Measurements from ENCODE around the gene MYO1E. TPM values are rescaled to one million over a fixed set of nuclear protein-coding genes. Genes with fewer than 3 reads are reported as not detected.
A peak's percentile ranks its signal among the peaks of the same experiment; 100 is the strongest.

MYO1E gene
- total RNA-seq, 2 experiments from 2014 or later = 73.9 to 79.1 TPM

- no peak overlapping the region for H3K4me3 Mint-ChIP-seq
- peaks cover 19% of the 10 kb centered on the region for H3K4me1 Mint-ChIP-seq
- peaks cover 7% of the 10 kb centered on the region for H3K36me3 Mint-ChIP-seq
Measured at GRCh38 chr15:59378855-59379254, 6.2 kb upstream of the MYO1E start.

GRCh38 chr15:59377924-59378323, 5.3 kb upstream of the MYO1E start:
- DNase-seq (no peak), ATAC-seq (ENCODE audit: low read depth) (no peak)
- Mint-ChIP-seq H3K4me1 (peaks cover 27% of the 10 kb centered on the region), H3K36me3 (peaks cover 7% of the 10 kb centered on the region), H3K4me3 (no peak overlapping the region), H3K9me3 (no peaks in the 10 kb centered on the region), H3K27me3 (peaks cover 44% of the 10 kb centered on the region), H3K27ac (no peak overlapping the region)
- POLR2A ChIA-PET = no interaction called here

More at GRCh38 chr15:59378855-59379254, 6.2 kb upstream of the MYO1E start:
- Mint-ChIP-seq H3K9me3 (no peaks in the 10 kb centered on the region), H3K27me3 (peaks cover 35% of the 10 kb centered on the region), H3K27ac (no peak overlapping the region)
- POLR2A ChIA-PET = no interaction called here
- ATAC-seq (ENCODE audit: low read depth) = no peak
- no peak for DNase-seq

GRCh38 chr15:59376733-59377132, 4.1 kb upstream of the MYO1E start:
- Mint-ChIP-seq H3K4me3 (no peak overlapping the region), H3K4me1 (peaks cover 22% of the 10 kb centered on the region), H3K36me3 (peaks cover 8% of the 10 kb centered on the region), H3K27me3 (peaks cover 46% of the 10 kb centered on the region), H3K9me3 (no peaks in the 10 kb centered on the region), H3K27ac (no peak overlapping the region)
- no peak for DNase-seq
- no peak for ATAC-seq (ENCODE audit: low read depth)
- POLR2A ChIA-PET = no interaction called here

GRCh38 chr15:59373215-59373614, 544 bp upstream of the MYO1E start:
- H3K27me3 Mint-ChIP-seq = peaks cover 56% of the 10 kb centered on the region
- POLR2A ChIA-PET = interaction anchor here (1.1 to 1.9 kb wide), 3 partner anchors 10 to 39 kb away, joined by 3 to 8 read pairs (median 5); no protein-coding TSS in a partner anchor
- no peaks in the 10 kb centered on the region for H3K9me3 Mint-ChIP-seq
- H3K36me3 Mint-ChIP-seq = peaks cover 14% of the 10 kb centered on the region
- H3K4me3 Mint-ChIP-seq = peak overlapping the region; percentile 95
- ATAC-seq (ENCODE audit: low read depth) = no peak
- peaks cover 45% of the 10 kb centered on the region for H3K4me1 Mint-ChIP-seq
- peak overlapping the region; percentile 78 for H3K27ac Mint-ChIP-seq
- DNase-seq = no peak

- peak overlapping the region; percentile 86 for H3K27ac Mint-ChIP-seq
- H3K36me3 Mint-ChIP-seq = peaks cover 14% of the 10 kb centered on the region
- DNase-seq = peak; percentile 60
- H3K9me3 Mint-ChIP-seq = no peaks in the 10 kb centered on the region
- peak; percentile 53 for ATAC-seq (ENCODE audit: low read depth)
- peak overlapping the region; percentile 99 for H3K4me3 Mint-ChIP-seq
- POLR2A ChIA-PET = interaction anchor here (1.1 to 1.9 kb wide), 5 partner anchors 11 to 48 kb away, joined by 3 to 8 read pairs (median 5); no protein-coding TSS in a partner anchor
- H3K4me1 Mint-ChIP-seq = peaks cover 48% of the 10 kb centered on the region
- H3K27me3 Mint-ChIP-seq = peaks cover 48% of the 10 kb centered on the region
Measured at GRCh38 chr15:59371458-59372351, 966 bp downstream of the MYO1E start.

- Mint-ChIP-seq H3K4me1 (peaks cover 43% of the 10 kb centered on the region), H3K36me3 (peaks cover 19% of the 10 kb centered on the region), H3K27ac (no peak overlapping the region), H3K27me3 (peaks cover 36% of the 10 kb centered on the region), H3K4me3 (no peak overlapping the region), H3K9me3 (no peaks in the 10 kb centered on the region)
- POLR2A ChIA-PET = interaction anchor here (1.4 kb wide), 1 partner anchor 15 kb away, joined by 3 read pairs; no protein-coding TSS in a partner anchor
- no peak for ATAC-seq (ENCODE audit: low read depth)
- DNase-seq = no peak
Measured at GRCh38 chr15:59369597-59369996, 3.1 kb downstream of the MYO1E start.

GRCh38 chr15:59367022-59367451, 5.6 kb downstream of the MYO1E start:
- H3K4me3 Mint-ChIP-seq = no peak overlapping the region
- no peaks in the 10 kb centered on the region for H3K9me3 Mint-ChIP-seq
- POLR2A ChIA-PET = no interaction called here
- H3K27ac Mint-ChIP-seq = no peak overlapping the region
- peaks cover 31% of the 10 kb centered on the region for H3K4me1 Mint-ChIP-seq
- peaks cover 20% of the 10 kb centered on the region for H3K36me3 Mint-ChIP-seq
- ATAC-seq (ENCODE audit: low read depth) (no peak), DNase-seq (no peak)
- peaks cover 21% of the 10 kb centered on the region for H3K27me3 Mint-ChIP-seq

GRCh38 chr15:59366333-59367021, 6.2 kb downstream of the MYO1E start:
- peaks cover 21% of the 10 kb centered on the region for H3K27me3 Mint-ChIP-seq

GRCh38 chr15:59364248-59364647, 8.4 kb downstream of the MYO1E start:
- Mint-ChIP-seq H3K4me1 (peaks cover 15% of the 10 kb centered on the region), H3K27me3 (peaks cover 7% of the 10 kb centered on the region), H3K36me3 (peaks cover 18% of the 10 kb centered on the region), H3K4me3 (no peak overlapping the region), H3K9me3 (peaks cover 2% of the 10 kb centered on the region), H3K27ac (no peak overlapping the region)
- POLR2A ChIA-PET = no interaction called here
- no peak for ATAC-seq (ENCODE audit: low read depth)
- DNase-seq = no peak

More at GRCh38 chr15:59366333-59367021, 6.2 kb downstream of the MYO1E start:
- peaks cover 20% of the 10 kb centered on the region for H3K36me3 Mint-ChIP-seq
- peaks cover 31% of the 10 kb centered on the region for H3K4me1 Mint-ChIP-seq
- no peak overlapping the region for H3K27ac Mint-ChIP-seq
- no peaks in the 10 kb centered on the region for H3K9me3 Mint-ChIP-seq
- ATAC-seq (ENCODE audit: low read depth) (no peak), DNase-seq (no peak)
- POLR2A ChIA-PET = no interaction called here
- no peak overlapping the region for H3K4me3 Mint-ChIP-seq

GRCh38 chr15:59362331-59362730, 10.3 kb downstream of the MYO1E start:
- Mint-ChIP-seq H3K27me3 (peaks cover 6% of the 10 kb centered on the region), H3K36me3 (peaks cover 21% of the 10 kb centered on the region), H3K9me3 (peaks cover 2% of the 10 kb centered on the region), H3K4me1 (peaks cover 14% of the 10 kb centered on the region), H3K27ac (no peak overlapping the region), H3K4me3 (no peak overlapping the region)
- DNase-seq = no peak
- no peak for ATAC-seq (ENCODE audit: low read depth)
- POLR2A ChIA-PET = no interaction called here

GRCh38 chr15:59360896-59361295, 11.8 kb downstream of the MYO1E start:
- POLR2A ChIA-PET = no interaction called here

GRCh38 chr15:59360305-59360704, 12.4 kb downstream of the MYO1E start:
- peaks cover 6% of the 10 kb centered on the region for H3K27me3 Mint-ChIP-seq
- H3K4me1 Mint-ChIP-seq = peaks cover 22% of the 10 kb centered on the region
- H3K4me3 Mint-ChIP-seq = no peak overlapping the region
- H3K36me3 Mint-ChIP-seq = peaks cover 18% of the 10 kb centered on the region
- no peak for DNase-seq
- H3K27ac Mint-ChIP-seq = no peak overlapping the region
- POLR2A ChIA-PET = no interaction called here
- peaks cover 2% of the 10 kb centered on the region for H3K9me3 Mint-ChIP-seq
- ATAC-seq (ENCODE audit: low read depth) = no peak

More at GRCh38 chr15:59360896-59361295, 11.8 kb downstream of the MYO1E start:
- H3K4me1 Mint-ChIP-seq = peaks cover 18% of the 10 kb centered on the region
- no peak overlapping the region for H3K4me3 Mint-ChIP-seq
- peaks cover 18% of the 10 kb centered on the region for H3K36me3 Mint-ChIP-seq
- peaks cover 2% of the 10 kb centered on the region for H3K9me3 Mint-ChIP-seq
- no peak overlapping the region for H3K27ac Mint-ChIP-seq
- ATAC-seq (ENCODE audit: low read depth) = no peak
- H3K27me3 Mint-ChIP-seq = peaks cover 6% of the 10 kb centered on the region
- no peak for DNase-seq

GRCh38 chr15:59355730-59356129, 16.9 kb downstream of the MYO1E start:
- Mint-ChIP-seq H3K27me3 (peaks cover 2% of the 10 kb centered on the region), H3K4me3 (peak overlapping the region; percentile 70), H3K9me3 (peaks cover 7% of the 10 kb centered on the region), H3K27ac (peak overlapping the region; percentile 87), H3K4me1 (peaks cover 50% of the 10 kb centered on the region), H3K36me3 (peaks cover 28% of the 10 kb centered on the region)
- no peak for DNase-seq
- POLR2A ChIA-PET = interaction anchor here (1.8 kb wide), 1 partner anchor 29 kb away, joined by 4 read pairs; no protein-coding TSS in a partner anchor
- no peak for ATAC-seq (ENCODE audit: low read depth)

All from activated naive CD8-positive, alpha-beta T cell treated with anti-CD3 and anti-CD28 coated beads, Interleukin-2, amount 10 ng/mL, durations not matched to agents 7 days and 5 days (primary cell).